Kidney glomerular epithelial cell (primary cell): Measurements from ENCODE around the gene ARID3A.
"Not testable (repeated sequence)": the region's sequence is repeated elsewhere in the genome, so short reads cannot be mapped to it uniquely, and the experiment has no call there.

ENCODE experiments used
- DNase-seq: peaks from one replicate; lab custom pipeline; 2025; lab: John Stamatoyannopoulos, UW

The ARID3A gene

GRCh38 chr19:925526-926322, at the start of gene ARID3A:
Gene ARID3A (plus strand): TSS chr19:926035. CDS start chr19:929529, 3,494 bp downstream.
- peak; percentile 72 for DNase-seq

GRCh38 chr19:876089-876488, 49.7 kb upstream of the ARID3A start:
- DNase-seq, result no peak

- DNase-seq, result no peak
Observed at GRCh38 chr19:876780-877314, 49.0 kb upstream of the ARID3A start.

- DNase-seq, result not testable (repeated sequence)
Observed at GRCh38 chr19:877992-878660, 47.7 kb upstream of the ARID3A start.

GRCh38 chr19:878751-879561, 46.9 kb upstream of the ARID3A start:
- DNase-seq, result not testable (repeated sequence)

- DNase-seq, result no peak
Observed at GRCh38 chr19:879711-880438, 46.0 kb upstream of the ARID3A start.

- DNase-seq, result no peak
Observed at GRCh38 chr19:881385-882071, 44.3 kb upstream of the ARID3A start.

GRCh38 chr19:882871-883497, 42.9 kb upstream of the ARID3A start:
- no peak for DNase-seq

GRCh38 chr19:883661-884211, 42.1 kb upstream of the ARID3A start:
- DNase-seq, result no peak

- DNase-seq, result no peak
Observed at GRCh38 chr19:884420-885211, 41.2 kb upstream of the ARID3A start.

GRCh38 chr19:885536-886224, 40.2 kb upstream of the ARID3A start:
- DNase-seq, result no peak

GRCh38 chr19:887072-887471, 38.8 kb upstream of the ARID3A start:
- DNase-seq, result no peak

- no peak for DNase-seq
Observed at GRCh38 chr19:887599-887998, 38.2 kb upstream of the ARID3A start.

- DNase-seq, result no peak
Observed at GRCh38 chr19:888581-889385, 37.1 kb upstream of the ARID3A start.

- no peak for DNase-seq
Observed at GRCh38 chr19:889662-890295, 36.1 kb upstream of the ARID3A start.

GRCh38 chr19:890831-891230, 35.0 kb upstream of the ARID3A start:
- no peak for DNase-seq

GRCh38 chr19:891421-892200, 34.2 kb upstream of the ARID3A start:
- DNase-seq, result not testable (repeated sequence)
